Caco-2 (cell line): ENCODE data around the gene CHST4. TPM values are rescaled to one million over a fixed set of nuclear protein-coding genes. Genes with fewer than 3 reads are reported as not detected.

ENCODE experiments used
- BruUV-seq: library from RNA; stranded (reverse); fragments of 400-500 nt; replicated peaks from 2 replicates; lab custom pipeline; 2021; lab: Mats Ljungman, UMichigan
- CTCF ChIA-PET: fragments of 300-600 bp; sonication (Branson Sonifier 250); formaldehyde crosslinking; loops from one replicate; lab custom pipeline; 2022; ENCODE audit warnings: antibody characterized with exemption; lab: Charles Lee
- POLR2A ChIA-PET: fragments of 300-600 bp; sonication (Branson Sonifier 250); formaldehyde crosslinking; loops from one replicate; lab custom pipeline; 2022; ENCODE audit warnings: antibody characterized with exemption; lab: Charles Lee
- DNase-seq, 2 experiments: peaks; one replicate each; pipeline versions ENCODE4 v3.0.0 to v3.0.0-alpha.2; 2020 to 2022
- H3K27me3 ChIP-seq: replicated peaks from 2 replicates; pipeline ENCODE4 v1.6.0; 2011; ENCODE audit warnings: low read length; ENCODE audit not compliant: control insufficient read depth, insufficient read depth
- H3K36me3 ChIP-seq: 2 replicates; pipeline ENCODE4 v1.5.1; 2011; ENCODE audit warnings: low read length; ENCODE audit not compliant: control insufficient read depth, insufficient read depth
- H3K4me1 ChIP-seq: fragments of 250-450 bp; sonication (Bioruptor Pico); 2 replicates; pipeline ENCODE4 v1.5.1; 2020; ENCODE audit warnings: mild to moderate bottlenecking
- H3K4me3 ChIP-seq: 2 replicates; pipeline ENCODE4 v1.5.1; 2011; ENCODE audit warnings: low read depth, mild to moderate bottlenecking, control low read depth, low read length
- H3K9me3 ChIP-seq: fragments of 250-450 bp; sonication (Bioruptor Pico); 2 replicates; pipeline ENCODE4 v1.5.1; 2020; ENCODE audit warnings: mild to moderate bottlenecking, moderate library complexity
- H3K27ac Mint-ChIP-seq: one replicate; pipeline ENCODE4 v1.8.0; 2022; ENCODE audit warnings: mixed read lengths; ENCODE audit not compliant: unreplicated experiment
- H3K27me3 Mint-ChIP-seq: one replicate; pipeline ENCODE4 v1.8.0; 2022; ENCODE audit warnings: mixed read lengths; ENCODE audit not compliant: insufficient read depth, unreplicated experiment
- H3K36me3 Mint-ChIP-seq: one replicate; pipeline ENCODE4 v1.8.0; 2022; ENCODE audit warnings: mild to moderate bottlenecking, mixed read lengths; ENCODE audit not compliant: insufficient read depth, unreplicated experiment
- H3K4me1 Mint-ChIP-seq: one replicate; pipeline ENCODE4 v1.8.0; 2022; ENCODE audit warnings: low read depth, mixed read lengths; ENCODE audit not compliant: unreplicated experiment
- H3K4me3 Mint-ChIP-seq: one replicate; pipeline ENCODE4 v1.8.0; 2022; ENCODE audit warnings: mild to moderate bottlenecking, moderate library complexity, mixed read lengths; ENCODE audit not compliant: unreplicated experiment
- H3K9me3 Mint-ChIP-seq: one replicate; pipeline ENCODE4 v1.8.0; 2022; ENCODE audit warnings: mixed read lengths; ENCODE audit not compliant: unreplicated experiment
- CTCF ChIP-seq, 2 experiments: fragments of 200-600 bp in 1 of 2; IDR thresholded peaks; 1 replicate in 1 of 2; 2 replicates in 1 of 2; pipeline versions ENCODE4 v1.5.1 to v1.8.0; 2011 to 2022; ENCODE audit warnings: antibody characterized with exemption in 1 of 2, control low read depth in 1 of 2, inconsistent platforms in 1 of 2, low read depth in 1 of 2, low read length in 1 of 2, mild to moderate bottlenecking in 1 of 2, moderate library complexity in 1 of 2; ENCODE audit not compliant: insufficient read depth in 1 of 2, severe bottlenecking in 1 of 2, unreplicated experiment in 1 of 2
- intact Hi-C: fragments of 100-400 bp; cut with micrococcal nuclease; formaldehyde crosslinking; loops from one replicate; pipeline ENCODE4 v1.10.0; 2022; ENCODE audit not compliant: unreplicated experiment
- total RNA-seq: library from RNA; stranded (reverse); gene quantifications from 2 replicates; pipeline ENCODE4 v1.2.3, GENCODE V29; 2022

Gene CHST4
- total RNA-seq, 1 experiment from 2014 or later, result not detected

GRCh38 chr16:71514476-71514875 is 11.8 kb upstream of the CHST4 start:
- no peak overlapping the region for H3K27ac Mint-ChIP-seq

GRCh38 chr16:71515026-71515425 is 11.2 kb upstream of the CHST4 start:
- Histone ChIP-seq H3K27me3 (no peaks in the 10 kb centered on the region; the same call in 1 of the 2 replicates), H3K4me1 (no peaks in the 10 kb centered on the region), H3K4me3 (no peak overlapping the region), H3K9me3 (peaks cover 3% of the 10 kb centered on the region; the same call in 1 of the 2 replicates), H3K36me3 (no peaks in the 10 kb centered on the region)
- no TSS peak for BruUV-seq
- H3K27ac Mint-ChIP-seq, result no peak overlapping the region
- TF ChIP-seq CTCF (IDR thresholded peaks at IDR 0.05; ENCODE audit: insufficient read depth in 1 of 2, low read depth in 1 of 2, low read length in 1 of 2, severe bottlenecking in 1 of 2, unreplicated experiment in 1 of 2), result no peak
- intact Hi-C loops, result no loop called here
- no peaks in the 10 kb centered on the region for H3K36me3 Mint-ChIP-seq
- H3K9me3 Mint-ChIP-seq, result no peaks in the 10 kb centered on the region
- H3K4me3 Mint-ChIP-seq, result no peak overlapping the region
- ChIA-PET POLR2A (no interaction called here), CTCF (no interaction called here)
- no peaks in the 10 kb centered on the region for H3K4me1 Mint-ChIP-seq
- peaks cover 7% of the 10 kb centered on the region for H3K27me3 Mint-ChIP-seq
- DNase-seq, result no peak

More at GRCh38 chr16:71514476-71514875, 11.8 kb upstream of the CHST4 start:
- peaks cover 3% of the 10 kb centered on the region; the same call in 1 of the 2 replicates for H3K9me3 ChIP-seq
- POLR2A ChIA-PET, result no interaction called here
- H3K4me1 ChIP-seq, result no peaks in the 10 kb centered on the region
- Mint-ChIP-seq H3K9me3 (no peaks in the 10 kb centered on the region), H3K4me3 (no peak overlapping the region), H3K27me3 (peaks cover 9% of the 10 kb centered on the region), H3K36me3 (no peaks in the 10 kb centered on the region), H3K4me1 (no peaks in the 10 kb centered on the region)
- intact Hi-C loops, result no loop called here
- no peak overlapping the region for H3K4me3 ChIP-seq
- DNase-seq, result no peak
- no peaks in the 10 kb centered on the region; the same call in 1 of the 2 replicates for H3K27me3 ChIP-seq
- H3K36me3 ChIP-seq, result no peaks in the 10 kb centered on the region
- CTCF ChIA-PET, result no interaction called here
- BruUV-seq, result no TSS peak
- no peak for TF ChIP-seq CTCF (IDR thresholded peaks at IDR 0.05; ENCODE audit: insufficient read depth in 1 of 2, low read depth in 1 of 2, low read length in 1 of 2, severe bottlenecking in 1 of 2, unreplicated experiment in 1 of 2)

GRCh38 chr16:71520550-71520949 is 5.7 kb upstream of the CHST4 start:
- no peaks in the 10 kb centered on the region for H3K9me3 ChIP-seq
- intact Hi-C loops, result no loop called here
- no peaks in the 10 kb centered on the region for H3K36me3 ChIP-seq
- H3K36me3 Mint-ChIP-seq, result no peaks in the 10 kb centered on the region
- no peak for TF ChIP-seq CTCF (IDR thresholded peaks at IDR 0.05; ENCODE audit: insufficient read depth in 1 of 2, low read depth in 1 of 2, low read length in 1 of 2, severe bottlenecking in 1 of 2, unreplicated experiment in 1 of 2)
- CTCF ChIA-PET, result no interaction called here
- POLR2A ChIA-PET, result no interaction called here
- H3K27me3 Mint-ChIP-seq, result peaks cover 13% of the 10 kb centered on the region
- BruUV-seq, result no TSS peak
- no peaks in the 10 kb centered on the region for H3K27me3 ChIP-seq
- no peaks in the 10 kb centered on the region for H3K9me3 Mint-ChIP-seq
- H3K4me1 ChIP-seq, result no peaks in the 10 kb centered on the region
- no peak for DNase-seq
- H3K27ac Mint-ChIP-seq, result no peak overlapping the region
- no peak overlapping the region for H3K4me3 ChIP-seq
- no peak overlapping the region for H3K4me3 Mint-ChIP-seq
- no peaks in the 10 kb centered on the region for H3K4me1 Mint-ChIP-seq
